ENCODE results near the gene APPBP2. TPM values are rescaled to one million over a fixed set of nuclear protein-coding genes. Genes with fewer than 3 reads are reported as not detected.

Gene APPBP2
- total RNA-seq, 4 donors from 2014 or later = 27.0 to 48.3 (median 39.9) TPM

GRCh38 chr17:60540460-60540859 lies 14.4 kb upstream of the APPBP2 start:
- no peaks in the 10 kb centered on the region for H3K36me3 ChIP-seq
- H3K4me1 ChIP-seq = no peaks in the 10 kb centered on the region
- no peaks in the 10 kb centered on the region for H3K9me3 ChIP-seq
- no peak overlapping the region for H3K27ac ChIP-seq
- TF ChIP-seq CTCF (IDR thresholded peaks at IDR 0.05) (no peak), POLR2A (IDR thresholded peaks at IDR 0.05) (no peak), EP300 (IDR thresholded peaks at IDR 0.05) (no peak)
- H3K27me3 ChIP-seq = no peaks in the 10 kb centered on the region
- no peak for DNase-seq (ENCODE audit: low spot score in 2 of 2)
- no peak overlapping the region for H3K4me3 ChIP-seq
- WGBS, 2 donors = 94 to 100% methylated on average over 1 of the region's 1 CpG

GRCh38 chr17:60539807-60540206 lies 13.8 kb upstream of the APPBP2 start:
- TF ChIP-seq EP300 (IDR thresholded peaks at IDR 0.05) = no peak
- no peak for TF ChIP-seq CTCF (IDR thresholded peaks at IDR 0.05)
- TF ChIP-seq POLR2A (IDR thresholded peaks at IDR 0.05) = no peak
- H3K36me3 ChIP-seq = no peaks in the 10 kb centered on the region
- no peaks in the 10 kb centered on the region for H3K4me1 ChIP-seq
- H3K27ac ChIP-seq = no peak overlapping the region
- H3K27me3 ChIP-seq = no peaks in the 10 kb centered on the region
- WGBS, 2 donors = 82 to 91% methylated on average over 2 of the region's 2 CpGs
- H3K4me3 ChIP-seq = no peak overlapping the region
- no peaks in the 10 kb centered on the region for H3K9me3 ChIP-seq
- DNase-seq (ENCODE audit: low spot score in 2 of 2) = no peak

DNA sequence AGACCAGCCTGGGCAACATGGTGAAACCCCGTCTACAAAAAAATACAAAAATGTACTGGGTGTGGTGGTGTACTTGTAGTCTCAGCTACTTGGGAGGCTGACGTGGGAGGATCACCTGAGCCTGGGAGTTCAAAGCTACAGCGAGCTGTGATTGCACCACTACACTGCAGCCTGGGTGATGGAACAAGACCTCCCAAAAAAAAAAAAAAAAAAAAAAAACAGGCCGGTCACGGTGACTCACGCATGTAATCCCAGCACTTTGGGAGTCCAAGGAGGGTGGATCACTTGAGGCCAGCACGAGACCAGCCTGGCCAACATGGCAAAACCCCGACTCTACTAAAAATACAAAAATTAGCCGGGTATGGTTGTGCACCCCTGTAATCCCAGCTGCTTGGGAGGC lies 12.7 kb upstream of the APPBP2 start:
- WGBS, 2 donors = 91 to 92% methylated on average over 9 of the region's 9 CpGs
- TF ChIP-seq EP300 (IDR thresholded peaks at IDR 0.05) (no peak), POLR2A (IDR thresholded peaks at IDR 0.05) (no peak), CTCF (IDR thresholded peaks at IDR 0.05) (no peak)
- Histone ChIP-seq H3K4me1 (no peaks in the 10 kb centered on the region), H3K4me3 (no peak overlapping the region), H3K9me3 (no peaks in the 10 kb centered on the region), H3K27me3 (no peaks in the 10 kb centered on the region), H3K36me3 (no peaks in the 10 kb centered on the region), H3K27ac (no peak overlapping the region)
- DNase-seq (ENCODE audit: low spot score in 2 of 2) = no peak

GRCh38 chr17:60535382-60536279 lies 9.6 kb upstream of the APPBP2 start:
- Histone ChIP-seq H3K27ac (no peak overlapping the region), H3K27me3 (no peaks in the 10 kb centered on the region), H3K4me3 (no peak overlapping the region), H3K36me3 (peaks cover 0 to 3% (median 0%) of the 10 kb centered on the region in 3 donors), H3K4me1 (no peaks in the 10 kb centered on the region), H3K9me3 (no peaks in the 10 kb centered on the region)
- DNase-seq (ENCODE audit: low spot score in 2 of 2) = no peak
- 67 to 79% methylated on average over 2 to 3 of the region's 3 CpGs for WGBS, 2 donors
- TF ChIP-seq CTCF (IDR thresholded peaks at IDR 0.05) (no peak), POLR2A (IDR thresholded peaks at IDR 0.05) (no peak), EP300 (IDR thresholded peaks at IDR 0.05) (no peak)

DNA sequence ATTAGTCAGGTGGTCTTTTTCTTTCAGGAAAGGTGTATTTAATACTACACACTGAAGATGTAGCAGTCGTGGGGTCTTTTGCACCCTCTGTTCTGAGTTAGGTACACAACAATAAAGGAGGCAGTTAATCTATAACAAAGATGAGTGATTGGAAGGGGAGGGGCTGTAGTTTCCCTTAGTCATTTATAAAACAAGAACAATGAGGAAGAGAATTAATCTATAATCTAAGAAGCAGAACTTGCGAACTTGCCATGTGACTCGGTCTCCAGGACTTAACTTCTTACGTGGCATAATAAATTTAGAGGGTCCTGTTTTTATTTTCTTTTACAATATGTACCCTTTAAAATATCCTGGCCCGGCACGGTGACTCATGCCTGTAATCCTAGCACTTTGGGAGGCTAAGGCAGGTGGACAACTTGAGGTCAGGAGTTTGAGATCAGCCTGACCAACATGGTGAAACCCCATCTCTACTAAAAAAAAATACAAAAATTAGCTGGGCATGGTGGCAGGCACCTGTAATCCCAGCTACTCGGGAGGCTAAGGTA lies 8.6 kb upstream of the APPBP2 start:
- Histone ChIP-seq H3K9me3 (no peaks in the 10 kb centered on the region), H3K4me3 (no peak overlapping the region), H3K36me3 (peaks cover 0 to 3% (median 0%) of the 10 kb centered on the region in 3 donors), H3K27ac (no peak overlapping the region), H3K27me3 (no peaks in the 10 kb centered on the region), H3K4me1 (no peaks in the 10 kb centered on the region)
- no peak for DNase-seq (ENCODE audit: low spot score in 2 of 2)
- TF ChIP-seq EP300 (IDR thresholded peaks at IDR 0.05) = no peak
- TF ChIP-seq CTCF (IDR thresholded peaks at IDR 0.05) = no peak
- TF ChIP-seq POLR2A (IDR thresholded peaks at IDR 0.05) = no peak
- 88 to 90% methylated on average over 7 of the region's 7 CpGs for WGBS, 2 donors

All from tibial nerve (tissue), 4 donors.